Measurements from ENCODE around the gene ORAI1.
"Not testable (repeated sequence)": the region's sequence is repeated elsewhere in the genome, so short reads cannot be mapped to it uniquely, and the experiment has no call there.

The ORAI1 gene

DNA sequence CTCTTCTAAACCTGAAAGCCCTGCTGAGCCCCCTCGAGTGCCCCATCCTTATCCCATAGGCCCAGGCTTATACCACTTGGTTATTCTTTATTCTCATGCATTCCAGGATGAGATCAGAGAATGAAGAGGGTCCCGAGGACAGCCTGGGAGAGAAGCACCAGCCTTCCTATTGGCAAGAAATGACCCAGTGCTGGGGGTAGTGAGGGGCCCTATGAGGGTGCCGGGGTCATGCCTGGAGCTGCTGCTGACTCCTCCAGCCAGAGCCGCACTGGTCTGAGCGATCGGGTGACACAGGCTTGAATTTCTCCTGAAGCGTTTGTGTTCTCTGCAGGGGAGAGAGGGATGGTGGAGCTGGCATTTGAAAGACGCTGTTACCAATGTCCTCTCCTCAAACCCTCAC, 25.0 kb downstream of the ORAI1 start:
- no peak for DNase-seq

DNA sequence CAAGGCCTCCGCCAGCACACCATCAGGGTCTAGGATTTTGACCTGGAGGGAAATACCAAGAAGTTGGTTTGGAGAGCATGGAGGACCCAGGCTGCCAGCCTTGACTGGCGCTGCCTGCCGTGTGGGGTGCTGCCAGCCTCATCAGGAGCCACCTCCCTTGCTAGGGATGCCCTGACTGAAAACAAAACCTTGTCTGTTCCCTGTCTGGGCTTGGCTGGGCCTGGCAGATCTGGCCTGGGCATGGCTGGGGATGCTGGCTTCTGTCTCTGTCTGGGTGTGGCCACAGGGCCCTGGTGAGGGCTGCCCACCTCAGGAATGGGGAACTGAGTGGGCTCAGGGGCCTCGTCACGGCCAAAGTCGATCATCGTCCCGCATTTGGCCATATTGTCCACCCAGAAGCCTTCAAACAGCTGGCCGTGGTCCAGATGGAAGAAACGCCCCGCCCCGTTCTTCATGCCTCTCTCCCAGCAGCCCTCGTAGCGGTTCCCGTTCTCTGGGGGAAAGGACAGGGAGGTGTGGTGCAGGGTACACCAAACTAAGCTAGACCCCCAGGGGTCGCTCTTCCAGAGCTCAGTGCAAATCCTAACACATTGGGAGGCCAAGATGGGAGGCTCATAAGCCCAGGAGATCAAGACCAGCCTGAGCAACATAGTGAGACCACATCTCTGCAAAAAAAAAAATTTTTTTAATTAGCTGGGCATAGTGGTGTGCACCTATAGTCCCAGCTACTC, 26.6 kb downstream of the ORAI1 start:
- no peak for DNase-seq

- no peak for DNase-seq
Measured at GRCh38 chr12:121653999-121654398, 27.7 kb downstream of the ORAI1 start.

DNA sequence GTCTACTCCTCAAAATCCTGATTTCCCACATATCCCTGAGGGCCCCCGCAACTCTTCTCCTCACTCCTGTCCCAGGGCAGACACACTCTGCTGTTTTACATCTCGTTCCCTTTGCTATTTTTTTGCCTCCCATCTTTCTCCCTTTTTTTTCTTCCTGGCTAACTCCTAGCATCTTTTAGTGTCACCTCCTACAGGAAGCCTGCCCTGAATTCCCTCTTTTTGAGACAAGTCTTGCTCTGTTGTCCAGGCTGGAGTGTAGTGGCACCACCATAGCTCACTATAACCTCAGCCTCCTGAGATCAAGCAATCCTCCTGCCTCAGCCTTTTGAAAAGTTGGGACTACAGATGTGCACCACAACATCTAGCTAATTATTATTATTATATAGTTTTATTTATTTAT, 29.8 kb downstream of the ORAI1 start:
- DNase-seq = no peak

GRCh38 chr12:121657305-121658008, 31.1 kb downstream of the ORAI1 start:
- no peak for DNase-seq

GRCh38 chr12:121661353-121662105, 35.2 kb downstream of the ORAI1 start:
- not testable (repeated sequence) for DNase-seq

GRCh38 chr12:121663610-121663929, 37.2 kb downstream of the ORAI1 start:
- DNase-seq = no peak

DNA sequence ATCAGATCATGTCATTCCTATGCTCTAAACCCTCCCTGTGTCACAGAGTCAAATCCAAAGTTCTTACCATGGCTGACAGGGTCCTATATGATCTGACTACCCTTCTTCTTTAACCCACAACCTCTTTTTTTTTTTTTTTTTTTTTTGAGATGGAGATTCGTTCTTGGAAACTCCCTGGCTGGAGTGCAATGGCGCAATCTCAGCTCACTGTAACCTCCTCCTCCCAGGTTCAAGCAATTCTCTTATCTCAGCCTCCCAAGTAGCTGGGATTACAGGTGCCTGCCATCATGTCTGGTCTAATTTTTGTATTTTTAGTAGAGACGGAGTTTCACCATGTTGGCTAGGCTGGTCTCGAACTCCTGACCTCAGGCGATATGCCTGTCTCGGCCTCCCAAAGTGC, 40.5 kb downstream of the ORAI1 start:
- DNase-seq = not testable (repeated sequence)

GRCh38 chr12:121668750-121669520, 42.6 kb downstream of the ORAI1 start:
- DNase-seq = no peak

DNA sequence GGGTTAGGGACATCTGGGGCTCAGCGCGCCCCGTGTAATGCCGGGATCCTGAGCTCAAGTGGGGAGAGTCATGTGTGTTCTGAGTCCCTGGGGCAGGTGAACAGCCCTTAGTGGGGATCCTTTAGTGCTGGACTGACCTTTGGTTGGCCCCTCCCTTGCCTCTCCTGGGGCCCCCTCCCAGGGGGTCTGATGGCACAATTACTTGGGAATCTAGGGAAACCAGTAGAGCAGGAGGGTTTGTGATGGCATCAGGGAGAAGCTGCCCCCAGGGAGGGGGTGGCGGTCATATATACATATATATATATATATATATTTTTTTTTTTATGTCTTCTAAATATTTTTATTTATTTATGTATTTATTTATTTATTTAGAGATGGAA, 43.2 kb downstream of the ORAI1 start, which contains the start of gene MORN3:
MORN3 (minus strand) TSS at position 134 of the 380 bp plus-strand sequence. CDS start 171 bp downstream, outside the sequence.
- DNase-seq = no peak

GRCh38 chr12:121673013-121673511, 46.7 kb downstream of the ORAI1 start:
- DNase-seq = no peak

DNA sequence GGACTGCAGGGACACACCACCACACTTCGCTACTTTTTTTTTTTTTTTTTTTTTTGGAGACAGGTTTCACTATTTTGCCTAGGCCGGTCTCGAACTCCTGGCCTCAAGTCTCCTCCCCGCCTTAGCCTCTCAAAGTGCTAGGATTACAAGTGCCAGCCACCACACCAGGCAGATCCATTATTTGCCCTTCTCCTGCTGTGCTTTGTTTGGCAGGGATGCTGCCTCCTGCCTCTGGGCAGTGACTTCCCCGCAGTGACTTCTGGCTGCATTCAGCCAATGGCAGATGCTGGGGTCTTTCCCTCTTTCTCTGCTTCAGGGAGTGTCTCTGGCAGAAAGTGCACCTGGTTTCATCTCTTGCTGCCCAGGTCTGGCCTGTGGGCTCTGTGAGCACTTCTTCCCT, 49.9 kb downstream of the ORAI1 start:
- no peak for DNase-seq

GRCh38 chr12:121678305-121678704, 52.0 kb downstream of the ORAI1 start:
- DNase-seq = no peak

DNA sequence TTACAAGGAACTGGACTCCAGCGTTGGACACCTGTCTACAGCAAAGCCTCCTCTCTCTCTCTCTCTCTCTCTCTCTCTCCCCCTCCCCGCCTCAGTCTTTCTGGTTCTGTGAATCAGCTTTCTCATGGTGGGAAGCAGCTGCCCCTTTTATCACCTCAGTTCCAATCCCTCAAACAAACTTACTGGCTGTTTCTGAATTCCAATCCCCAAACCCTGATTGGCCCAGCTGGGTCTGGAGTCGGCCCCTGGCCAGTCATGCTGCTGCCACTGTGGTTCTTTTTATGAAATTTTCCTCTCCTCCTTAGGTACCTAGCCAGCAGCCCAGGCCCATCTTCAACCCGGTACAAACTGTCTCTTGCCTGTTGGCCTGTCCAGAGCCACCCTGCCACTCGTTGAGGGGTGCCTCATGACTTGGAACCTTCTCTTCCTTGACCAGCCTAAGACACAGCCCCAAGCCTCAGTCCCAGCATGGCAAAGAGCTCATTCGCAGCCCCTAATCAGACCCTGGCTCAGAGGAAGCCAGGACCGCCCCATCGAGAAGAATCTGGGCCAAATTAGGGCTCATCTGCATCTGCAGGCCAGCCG, 52.5 kb downstream of the ORAI1 start:
- no peak for DNase-seq

- not testable (repeated sequence) for DNase-seq
Measured at GRCh38 chr12:121679661-121680197, 53.4 kb downstream of the ORAI1 start.

DNA sequence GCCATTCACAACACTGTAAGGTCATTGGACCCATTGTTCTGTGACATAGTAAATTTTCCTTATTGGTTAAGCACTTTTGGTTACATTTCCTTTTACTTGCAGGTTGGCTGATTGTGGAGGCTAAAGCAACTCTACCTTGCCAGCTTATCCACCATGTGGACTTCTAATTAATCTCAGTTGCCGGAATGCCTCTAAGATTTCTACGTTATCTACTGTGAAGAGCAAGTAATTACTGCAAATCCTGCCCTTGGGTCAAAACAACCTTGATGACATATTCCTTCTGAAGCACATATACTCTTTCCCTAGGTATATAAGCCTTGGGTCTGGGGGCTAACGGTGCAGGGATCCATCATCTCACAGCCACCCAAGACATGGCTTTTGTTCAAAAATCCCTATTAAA, 62.6 kb downstream of the ORAI1 start:
- DNase-seq = no peak

GRCh38 chr12:121689430-121689829, 63.1 kb downstream of the ORAI1 start:
- no peak for DNase-seq
